ENCODE data around the gene FSTL4. TPM values are rescaled to one million over a fixed set of nuclear protein-coding genes. Genes with fewer than 3 reads are reported as not detected.

Gene FSTL4
- polyA plus RNA-seq, 1 donor from 2014 or later = 0.57 TPM

GRCh38 chr5:133444711-133445110, 167.6 kb downstream of the FSTL4 start:
- Histone ChIP-seq H4K20me1 (ENCODE audit: insufficient read depth) (no peaks in the 10 kb centered on the region), H3K36me3 (ENCODE audit: insufficient read depth, low read length) (no peaks in the 10 kb centered on the region), H3K4me2 (ENCODE audit: low read length) (no peak overlapping the region), H3F3A (ENCODE audit: insufficient read depth, low read length, poor library complexity, severe bottlenecking) (no peaks in the 10 kb centered on the region), H3K79me2 (replicated peaks; ENCODE audit: insufficient read depth, low read length) (no peaks in the 10 kb centered on the region), H3K9me2 (ENCODE audit: insufficient read depth, low read length) (no peaks in the 10 kb centered on the region), H3K9ac (ENCODE audit: low read length) (no peak overlapping the region), H3K27me3 (ENCODE audit: insufficient read depth, low read depth, low read length) (no peaks in the 10 kb centered on the region), H3K4me3 (ENCODE audit: low read length) (no peak overlapping the region), H3K27ac (ENCODE audit: low read length) (no peak overlapping the region), H3K9me3 (ENCODE audit: low read length) (no peaks in the 10 kb centered on the region), H2AFZ (ENCODE audit: low read depth, low read length) (no peak overlapping the region)
- no peak for TF ChIP-seq RAD21 (conservative IDR thresholded peaks at IDR 0.05)
- TF ChIP-seq TAF1 (IDR thresholded peaks at IDR 0.05; ENCODE audit: low read depth) = no peak
- no peak for TF ChIP-seq POLR2AphosphoS5 (IDR thresholded peaks at IDR 0.05)
- no peak for TF ChIP-seq CTCF (IDR thresholded peaks at IDR 0.05; ENCODE audit: poor library complexity, severe bottlenecking)
- TF ChIP-seq REST (IDR thresholded peaks at IDR 0.05; ENCODE audit: borderline replicate concordance) = no peak
- TF ChIP-seq MXI1 (conservative IDR thresholded peaks at IDR 0.05; ENCODE audit: poor library complexity, severe bottlenecking) = no peak
- no peak for TF ChIP-seq EP300 (conservative IDR thresholded peaks at IDR 0.05; ENCODE audit: poor library complexity, severe bottlenecking)
- no peak for TF ChIP-seq EZH2 (IDR thresholded peaks at IDR 0.05; ENCODE audit: borderline replicate concordance, insufficient read depth, low read length, poor library complexity, severe bottlenecking)
- TF ChIP-seq SMC3 (conservative IDR thresholded peaks at IDR 0.05; ENCODE audit: poor library complexity) = no peak

GRCh38 chr5:133441166-133441815, 171.1 kb downstream of the FSTL4 start:
- no peak overlapping the region for H2AFZ ChIP-seq (ENCODE audit: low read depth, low read length)
- TF ChIP-seq REST (IDR thresholded peaks at IDR 0.05; ENCODE audit: borderline replicate concordance) (no peak), CTCF (IDR thresholded peaks at IDR 0.05; ENCODE audit: poor library complexity, severe bottlenecking) (no peak), EP300 (conservative IDR thresholded peaks at IDR 0.05; ENCODE audit: poor library complexity, severe bottlenecking) (no peak), EZH2 (IDR thresholded peaks at IDR 0.05; ENCODE audit: borderline replicate concordance, insufficient read depth, low read length, poor library complexity, severe bottlenecking) (no peak), MXI1 (conservative IDR thresholded peaks at IDR 0.05; ENCODE audit: poor library complexity, severe bottlenecking) (no peak), POLR2AphosphoS5 (IDR thresholded peaks at IDR 0.05) (no peak), SMC3 (conservative IDR thresholded peaks at IDR 0.05; ENCODE audit: poor library complexity) (no peak), RAD21 (conservative IDR thresholded peaks at IDR 0.05) (no peak), TAF1 (IDR thresholded peaks at IDR 0.05; ENCODE audit: low read depth) (no peak)
- no peaks in the 10 kb centered on the region for H3K9me3 ChIP-seq (ENCODE audit: low read length)
- H3K36me3 ChIP-seq (ENCODE audit: insufficient read depth, low read length) = no peaks in the 10 kb centered on the region
- no peak overlapping the region for H3K4me3 ChIP-seq (ENCODE audit: low read length)
- no peak overlapping the region for H3K4me2 ChIP-seq (ENCODE audit: low read length)
- no peaks in the 10 kb centered on the region for H3K9me2 ChIP-seq (ENCODE audit: insufficient read depth, low read length)
- no peak overlapping the region for H3K27ac ChIP-seq (ENCODE audit: low read length)
- H3F3A ChIP-seq (ENCODE audit: insufficient read depth, low read length, poor library complexity, severe bottlenecking) = no peaks in the 10 kb centered on the region
- H3K9ac ChIP-seq (ENCODE audit: low read length) = no peak overlapping the region
- H4K20me1 ChIP-seq (ENCODE audit: insufficient read depth) = no peaks in the 10 kb centered on the region
- H3K27me3 ChIP-seq (ENCODE audit: insufficient read depth, low read depth, low read length) = no peaks in the 10 kb centered on the region
- H3K79me2 ChIP-seq (replicated peaks; ENCODE audit: insufficient read depth, low read length) = no peaks in the 10 kb centered on the region

Data from neural cell (in vitro differentiated cells).